HG03460 (cell line): ENCODE results near the gene SHE.
"Not testable (repeated sequence)": the region's sequence is repeated elsewhere in the genome, so short reads cannot be mapped to it uniquely, and the experiment has no call there.

Experiments used
- ATAC-seq: cut with Tn5 transposase; IDR thresholded peaks from one replicate; pipeline ENCODE4 v1.9.1; 2021; ENCODE audit not compliant: unreplicated experiment

The SHE gene

DNA sequence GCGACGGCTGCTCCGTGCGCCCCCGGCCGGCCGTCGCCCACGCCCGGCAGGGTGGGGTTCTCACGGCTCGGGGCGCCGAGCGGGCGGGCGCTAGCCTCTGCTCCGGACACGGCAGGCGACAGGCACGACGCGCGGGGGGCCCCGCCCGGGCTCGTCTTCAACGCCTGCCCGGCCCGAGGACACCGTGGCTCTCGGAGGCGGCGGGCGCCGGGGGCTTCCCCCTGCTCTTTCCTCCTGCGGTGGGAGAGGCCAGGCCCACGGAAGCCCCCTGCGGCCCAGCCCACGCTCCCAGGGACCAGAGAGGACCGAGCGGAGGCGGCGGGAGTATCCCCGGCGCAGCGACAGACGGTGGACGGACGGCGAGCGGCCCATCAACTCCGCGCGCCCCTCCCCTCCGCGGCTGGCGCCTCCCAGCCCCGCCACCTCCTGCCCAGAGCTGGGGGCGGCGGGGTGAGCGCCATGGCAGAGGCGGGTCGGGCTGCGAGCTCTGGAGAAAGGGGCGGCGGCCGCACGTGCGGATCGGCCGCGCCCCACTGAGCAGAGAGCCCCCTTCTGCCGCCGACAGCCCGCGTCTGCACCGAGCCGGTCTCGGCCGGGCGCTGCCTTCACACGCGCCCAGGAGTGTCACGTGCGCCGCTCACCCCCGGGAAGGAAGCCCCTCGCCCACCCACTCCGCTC is at the start of gene SHE, which contains the start of gene TDRD10:
SHE (minus strand) TSS at position 347 of the 678 bp plus-strand sequence. CDS start 386 bp downstream, outside the sequence.
TDRD10 (plus strand) TSS at position 154 of the 678 bp plus-strand sequence. CDS start 4,685 bp downstream, outside the sequence.
- ATAC-seq, result no peak

GRCh38 chr1:154551474-154551873 is 49.3 kb upstream of the SHE start:
- no peak for ATAC-seq

- no peak for ATAC-seq
These were observed 48.4 kb upstream of the SHE start for GRCh38 chr1:154550657-154551056.

- no peak for ATAC-seq
These were observed 47.9 kb upstream of the SHE start for GRCh38 chr1:154550070-154550469.

DNA sequence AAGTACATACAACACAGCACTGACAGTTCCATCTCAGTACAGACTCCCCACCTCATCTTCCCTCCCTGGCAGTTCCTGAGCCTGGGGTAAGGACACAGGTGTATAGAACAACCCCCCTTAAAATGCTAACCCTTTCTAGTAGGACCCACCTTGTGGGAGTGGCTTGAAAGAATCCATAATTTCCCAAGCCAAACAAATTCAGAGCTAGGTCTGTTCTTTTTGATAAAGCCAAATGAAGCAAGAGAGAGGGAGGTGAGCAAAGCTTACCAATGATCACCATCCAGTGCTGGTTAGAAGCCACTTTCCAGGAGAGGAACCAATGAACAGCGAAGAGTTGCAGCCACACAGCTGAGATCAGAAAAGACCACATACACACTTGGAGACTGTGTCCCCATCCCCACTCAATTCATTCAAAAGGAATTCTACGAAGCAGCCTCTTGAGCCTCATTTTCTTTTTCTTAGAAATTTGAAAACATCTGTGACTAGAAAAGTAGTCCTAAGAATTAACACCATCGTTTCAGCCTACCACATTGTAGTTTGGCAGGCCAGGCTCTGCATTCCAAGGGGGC is 47.1 kb upstream of the SHE start:
- ATAC-seq, result no peak

GRCh38 chr1:154548028-154548427 is 45.8 kb upstream of the SHE start:
- no peak for ATAC-seq

DNA sequence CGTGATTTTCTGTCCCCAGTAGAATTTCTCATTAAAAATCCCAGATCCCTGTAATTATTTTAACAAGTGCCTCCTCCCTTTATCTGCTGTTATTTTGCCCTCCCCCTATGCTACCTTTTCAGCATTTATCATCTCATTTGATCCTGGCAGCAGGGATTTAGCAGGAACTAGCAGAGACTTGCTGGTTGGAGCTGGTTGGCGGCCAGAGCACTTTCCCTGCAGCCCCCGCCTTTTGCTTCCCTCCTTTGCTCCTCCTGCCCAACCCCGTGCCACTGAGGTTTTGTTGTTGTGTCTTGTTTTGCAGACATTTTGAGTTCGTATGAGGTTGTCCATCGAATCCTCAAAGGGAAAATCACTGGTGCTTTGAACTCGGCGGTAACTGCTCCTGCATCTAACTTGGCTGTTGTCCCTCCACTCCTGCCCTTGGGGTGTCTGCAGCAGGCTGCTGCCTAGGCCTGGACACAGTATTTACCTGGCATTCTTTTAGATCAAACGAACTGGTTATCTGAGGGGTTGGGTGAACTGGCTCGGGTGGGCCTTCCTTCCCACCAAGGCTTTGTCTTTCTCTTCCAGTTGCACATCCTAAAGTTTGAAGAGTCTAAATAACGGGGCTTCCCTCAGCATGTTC is 45.0 kb upstream of the SHE start:
- no peak for ATAC-seq

DNA sequence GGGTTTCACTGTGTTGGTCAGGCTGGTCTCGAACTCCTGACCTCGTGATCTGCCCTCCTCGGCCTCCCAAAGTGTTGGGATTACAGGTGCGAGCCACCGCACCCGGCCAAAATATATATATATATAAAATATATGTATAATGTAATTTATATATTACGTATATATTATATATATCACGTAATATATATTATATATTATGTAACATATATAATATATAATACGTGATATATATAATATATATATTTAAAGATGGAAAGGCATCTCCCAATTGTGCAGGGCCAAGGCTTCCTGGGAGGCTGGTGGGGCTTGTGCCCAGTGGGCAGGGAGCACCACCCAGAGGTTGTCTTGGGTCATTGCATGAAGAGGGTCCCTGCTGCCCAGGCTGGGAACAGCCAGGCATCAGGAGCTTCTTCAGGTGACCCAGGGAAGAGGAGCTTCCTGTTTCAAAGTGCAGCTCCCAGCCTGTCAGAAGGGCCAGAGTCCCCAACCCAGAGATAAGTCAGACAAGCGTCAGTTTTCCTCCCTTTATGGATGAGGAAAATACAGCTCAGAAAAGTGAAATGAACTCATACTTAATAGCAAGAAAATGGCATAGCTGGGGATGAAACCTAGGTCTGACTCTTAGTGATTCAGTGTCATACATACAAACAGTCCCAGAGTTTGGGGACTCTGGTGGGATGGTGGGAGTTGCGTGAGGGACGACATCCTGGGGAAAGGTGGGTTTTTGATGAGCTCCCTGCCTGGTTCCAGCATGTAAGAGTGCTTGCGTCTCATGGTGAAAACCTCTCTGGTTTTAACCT is 44.3 kb upstream of the SHE start:
- no peak for ATAC-seq

- no peak for ATAC-seq
These were observed 39.0 kb upstream of the SHE start for GRCh38 chr1:154541231-154541630.

- no peak for ATAC-seq
These were observed 37.6 kb upstream of the SHE start for GRCh38 chr1:154539486-154540483.

DNA sequence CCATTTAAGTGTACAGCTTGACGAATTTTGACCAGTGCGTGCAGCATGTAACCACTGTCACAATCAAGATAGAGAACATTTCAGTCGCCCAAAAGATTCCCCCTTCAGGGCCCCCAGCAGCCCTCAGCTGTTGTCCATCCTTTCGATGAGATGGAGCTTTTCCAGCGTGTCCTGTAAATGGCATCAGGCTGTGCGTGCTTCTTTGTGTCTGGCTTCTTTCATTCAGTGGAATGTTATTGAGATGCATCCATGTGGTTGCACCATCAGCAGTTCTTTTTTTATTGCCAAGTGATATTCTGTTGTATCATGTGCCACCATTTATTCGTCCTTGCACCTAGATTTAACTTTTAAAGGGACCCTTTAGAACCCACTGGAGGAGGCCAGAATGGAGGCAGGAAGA is 34.4 kb upstream of the SHE start:
- no peak for ATAC-seq

DNA sequence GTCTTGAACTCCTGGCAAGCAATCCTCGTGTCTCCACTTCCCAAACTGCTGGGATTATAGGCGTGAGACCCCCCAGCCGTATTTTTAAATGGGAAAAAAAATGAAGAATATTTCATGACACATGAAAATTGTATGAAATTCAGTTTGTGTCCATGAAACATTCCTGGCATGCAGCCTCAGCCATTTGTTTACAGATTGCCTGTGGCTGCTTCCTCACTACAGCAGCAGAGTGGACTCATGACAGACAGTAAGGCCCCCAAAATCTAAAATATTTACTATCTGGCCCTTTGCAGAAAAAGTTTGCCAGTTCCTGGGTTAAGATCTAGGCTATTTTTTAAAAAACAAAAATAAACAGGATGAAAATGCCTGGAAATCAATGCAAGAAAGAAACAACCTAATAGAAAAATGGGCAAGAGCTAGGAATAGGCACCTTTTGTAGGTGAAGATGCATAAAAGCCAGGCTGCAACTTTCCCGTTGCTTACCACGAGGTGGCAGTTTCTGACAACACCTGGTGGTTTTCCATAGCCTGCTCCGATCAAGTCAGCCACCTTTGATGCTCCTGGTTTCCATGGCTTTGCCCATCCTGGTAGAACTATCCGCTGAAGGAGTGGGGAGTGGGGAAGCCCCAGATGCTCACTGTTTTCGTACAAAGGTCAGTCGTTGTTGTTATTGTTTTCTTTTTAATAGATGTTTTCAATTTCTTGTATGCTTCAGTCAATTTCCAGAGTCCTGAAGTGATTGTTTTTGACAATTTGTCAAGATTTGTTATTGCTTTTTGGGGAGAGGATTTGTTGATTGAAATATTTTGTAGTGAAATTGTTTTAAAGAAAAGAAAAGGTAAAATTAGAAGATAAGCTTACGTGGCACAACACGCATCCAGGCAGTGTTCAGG is 32.0 kb upstream of the SHE start:
- no peak for ATAC-seq

- ATAC-seq, result not testable (repeated sequence)
These were observed 29.7 kb upstream of the SHE start for GRCh38 chr1:154531950-154532349.

- no peak for ATAC-seq
These were observed 27.1 kb upstream of the SHE start for GRCh38 chr1:154529308-154529707.

DNA sequence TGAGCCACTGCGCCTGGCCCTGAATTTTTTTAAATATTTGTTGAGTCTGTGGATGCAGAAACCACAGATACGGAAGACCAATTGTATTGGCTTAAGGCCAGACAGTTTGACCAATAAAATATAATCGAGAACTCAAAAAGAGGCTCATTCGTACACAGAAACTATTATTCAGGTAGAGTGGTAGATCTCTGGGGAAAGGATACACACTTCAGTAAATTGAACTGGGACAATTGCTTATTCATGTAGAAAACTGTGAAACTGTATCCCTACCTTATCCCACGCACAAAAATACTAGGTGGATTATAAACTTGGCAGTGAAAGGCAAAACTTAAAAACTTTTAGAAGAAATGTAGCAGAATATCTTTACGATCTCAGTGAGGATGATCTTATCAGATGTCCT is 25.0 kb upstream of the SHE start:
- no peak for ATAC-seq

DNA sequence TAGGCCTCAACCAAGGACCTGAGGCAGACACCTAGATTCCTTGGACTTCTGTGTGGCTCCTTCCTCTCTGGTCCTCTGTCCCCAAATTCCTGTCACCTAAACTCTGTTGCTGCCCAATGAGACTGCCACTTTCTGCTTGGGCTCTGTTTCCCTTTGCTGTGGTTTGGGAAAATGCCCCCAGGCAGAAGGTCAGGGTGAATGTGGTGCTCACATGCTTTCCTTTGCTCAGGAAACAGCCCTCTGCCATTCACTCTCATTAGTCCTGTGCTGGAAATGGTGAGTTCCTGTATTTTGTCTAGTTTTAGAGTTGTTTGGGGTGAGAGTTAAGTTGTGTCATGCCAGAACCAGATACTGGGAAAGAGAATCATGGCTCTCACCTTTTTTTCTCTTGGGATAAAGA is 22.7 kb upstream of the SHE start:
- ATAC-seq, result no peak

DNA sequence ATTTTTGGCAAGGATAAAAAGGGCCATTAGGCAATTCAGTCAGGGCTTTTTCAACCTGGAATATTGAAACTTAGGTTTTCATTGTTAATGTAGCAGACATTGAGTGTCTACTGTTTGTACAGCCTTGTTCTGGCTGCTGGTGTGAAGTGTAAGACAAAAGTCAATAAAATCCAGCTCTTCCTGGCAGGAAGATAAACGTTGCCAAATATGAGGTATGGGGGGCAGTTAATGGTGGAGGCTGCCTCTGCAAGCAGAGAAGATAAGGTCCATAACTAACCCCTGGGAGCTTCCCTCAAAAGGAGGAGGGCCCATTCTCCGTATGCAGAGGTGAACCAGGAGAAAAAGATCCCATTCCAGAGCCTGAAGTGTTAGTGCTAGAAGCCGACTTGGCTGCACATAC is 19.5 kb upstream of the SHE start:
- ATAC-seq, result no peak

- ATAC-seq, result no peak
These were observed 18.1 kb upstream of the SHE start for GRCh38 chr1:154520333-154520732.

- ATAC-seq, result no peak
These were observed 17.4 kb upstream of the SHE start for GRCh38 chr1:154519591-154519991.
